ENCODE data around the gene KCNK18.

- TF ChIP-seq, protein P1, sequence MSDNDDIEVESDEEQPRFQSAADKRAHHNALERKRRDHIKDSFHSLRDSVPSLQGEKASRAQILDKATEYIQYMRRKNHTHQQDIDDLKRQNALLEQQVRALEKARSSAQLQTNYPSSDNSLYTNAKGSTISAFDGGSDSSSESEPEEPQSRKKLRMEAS (IDR thresholded peaks at IDR 0.05): no peak
- TF ChIP-seq CHD2 (IDR thresholded peaks at IDR 0.05; ENCODE audit: low read length, partially characterized antibody) (no peak), JUN (IDR thresholded peaks at IDR 0.05) (no peak), POLR2A (IDR thresholded peaks at IDR 0.05; ENCODE audit: low read length) (no peak), RCOR1 (IDR thresholded peaks at IDR 0.05; ENCODE audit: low read depth, low read length) (no peak), MAFK (IDR thresholded peaks at IDR 0.05; ENCODE audit: partially characterized antibody) (no peak), MYC (IDR thresholded peaks at IDR 0.05; ENCODE audit: borderline replicate concordance, low read length) (no peak), SMC3 (IDR thresholded peaks at IDR 0.05) (no peak), CHD4 (IDR thresholded peaks at IDR 0.05; ENCODE audit: borderline replicate concordance) (no peak), KDM1A (IDR thresholded peaks at IDR 0.05; ENCODE audit: low read depth) (no peak), RFX5 (IDR thresholded peaks at IDR 0.05) (no peak), ZC3H11A (IDR thresholded peaks at IDR 0.05) (no peak), NPAS2 (CRISPR knock-in tag; IDR thresholded peaks at IDR 0.05; ENCODE audit: borderline replicate concordance) (no peak)
- TF ChIP-seq, protein P2, sequence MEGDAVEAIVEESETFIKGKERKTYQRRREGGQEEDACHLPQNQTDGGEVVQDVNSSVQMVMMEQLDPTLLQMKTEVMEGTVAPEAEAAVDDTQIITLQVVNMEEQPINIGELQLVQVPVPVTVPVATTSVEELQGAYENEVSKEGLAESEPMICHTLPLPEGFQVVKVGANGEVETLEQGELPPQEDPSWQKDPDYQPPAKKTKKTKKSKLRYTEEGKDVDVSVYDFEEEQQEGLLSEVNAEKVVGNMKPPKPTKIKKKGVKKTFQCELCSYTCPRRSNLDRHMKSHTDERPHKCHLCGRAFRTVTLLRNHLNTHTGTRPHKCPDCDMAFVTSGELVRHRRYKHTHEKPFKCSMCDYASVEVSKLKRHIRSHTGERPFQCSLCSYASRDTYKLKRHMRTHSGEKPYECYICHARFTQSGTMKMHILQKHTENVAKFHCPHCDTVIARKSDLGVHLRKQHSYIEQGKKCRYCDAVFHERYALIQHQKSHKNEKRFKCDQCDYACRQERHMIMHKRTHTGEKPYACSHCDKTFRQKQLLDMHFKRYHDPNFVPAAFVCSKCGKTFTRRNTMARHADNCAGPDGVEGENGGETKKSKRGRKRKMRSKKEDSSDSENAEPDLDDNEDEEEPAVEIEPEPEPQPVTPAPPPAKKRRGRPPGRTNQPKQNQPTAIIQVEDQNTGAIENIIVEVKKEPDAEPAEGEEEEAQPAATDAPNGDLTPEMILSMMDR (IDR thresholded peaks at IDR 0.05): no peak
Observed at GRCh38 chr10:117159390-117159789, 37.9 kb upstream of the KCNK18 start.

Measured in A549 (cell line).